GM06990 (cell line): ENCODE data around the gene SSBP2.

ENCODE experiments used
- DNase-seq: peaks from one replicate; pipeline ENCODE4 v3.0.0-alpha.2; 2011; ENCODE audit not compliant: insufficient read length; ENCODE audit errors: extremely low read depth
- H3K27me3 ChIP-seq: replicated peaks from 2 replicates; pipeline ENCODE4 v1.6.0; 2011; ENCODE audit warnings: low read length; ENCODE audit not compliant: control insufficient read depth, insufficient read depth
- H3K36me3 ChIP-seq: 2 replicates; pipeline ENCODE4 v1.5.1; 2011; ENCODE audit warnings: low read length; ENCODE audit not compliant: control insufficient read depth, insufficient read depth
- H3K4me3 ChIP-seq: replicated peaks from 2 replicates; pipeline ENCODE4 v1.5.1; 2011; ENCODE audit warnings: low read depth, mild to moderate bottlenecking, control low read depth, low read length
- CTCF ChIP-seq: IDR thresholded peaks from 2 replicates; pipeline ENCODE4 v1.5.1; 2011; ENCODE audit warnings: low read length, control low read depth, mild to moderate bottlenecking, inconsistent platforms; ENCODE audit not compliant: insufficient read depth, poor library complexity, severe bottlenecking

SSBP2 gene

GRCh38 chr5:81773574-81773973, 22.7 kb upstream of the SSBP2 start:
- H3K4me3 ChIP-seq = no peak overlapping the region
- H3K27me3 ChIP-seq = no peaks in the 10 kb centered on the region
- H3K36me3 ChIP-seq = no peaks in the 10 kb centered on the region
- no peak for DNase-seq
- no peak for TF ChIP-seq CTCF

GRCh38 chr5:81773161-81773560, 22.3 kb upstream of the SSBP2 start:
- H3K27me3 ChIP-seq = no peaks in the 10 kb centered on the region
- DNase-seq = no peak
- no peak for TF ChIP-seq CTCF
- H3K36me3 ChIP-seq = no peaks in the 10 kb centered on the region
- no peak overlapping the region for H3K4me3 ChIP-seq

GRCh38 chr5:81772488-81772887, 21.6 kb upstream of the SSBP2 start:
- no peaks in the 10 kb centered on the region for H3K27me3 ChIP-seq
- H3K4me3 ChIP-seq = no peak overlapping the region
- TF ChIP-seq CTCF = no peak
- no peak for DNase-seq
- H3K36me3 ChIP-seq = no peaks in the 10 kb centered on the region

GRCh38 chr5:81768935-81769452, 18.1 kb upstream of the SSBP2 start:
- no peak for TF ChIP-seq CTCF
- no peak for DNase-seq
- Histone ChIP-seq H3K36me3 (no peaks in the 10 kb centered on the region), H3K4me3 (no peak overlapping the region), H3K27me3 (no peaks in the 10 kb centered on the region)

GRCh38 chr5:81767938-81768337, 17.0 kb upstream of the SSBP2 start:
- DNase-seq = no peak
- H3K27me3 ChIP-seq = no peaks in the 10 kb centered on the region
- TF ChIP-seq CTCF = no peak

GRCh38 chr5:81767097-81767496, 16.2 kb upstream of the SSBP2 start:
- Histone ChIP-seq H3K36me3 (no peaks in the 10 kb centered on the region), H3K27me3 (no peaks in the 10 kb centered on the region), H3K4me3 (no peak overlapping the region)
- DNase-seq = no peak
- TF ChIP-seq CTCF = no peak

More at GRCh38 chr5:81767938-81768337, 17.0 kb upstream of the SSBP2 start:
- H3K36me3 ChIP-seq = no peaks in the 10 kb centered on the region
- no peak overlapping the region for H3K4me3 ChIP-seq
